GM19025 (cell line): ENCODE data around the gene TSKU.

Experiments used
- ATAC-seq: cut with Tn5 transposase; IDR thresholded peaks from one replicate; pipeline ENCODE4 v1.9.1; 2021; ENCODE audit warnings: mild to moderate bottlenecking, low read depth, moderate library complexity; ENCODE audit not compliant: unreplicated experiment

TSKU gene

GRCh38 chr11:76841923-76842452, 58.8 kb downstream of the TSKU start:
- ATAC-seq: no peak

DNA sequence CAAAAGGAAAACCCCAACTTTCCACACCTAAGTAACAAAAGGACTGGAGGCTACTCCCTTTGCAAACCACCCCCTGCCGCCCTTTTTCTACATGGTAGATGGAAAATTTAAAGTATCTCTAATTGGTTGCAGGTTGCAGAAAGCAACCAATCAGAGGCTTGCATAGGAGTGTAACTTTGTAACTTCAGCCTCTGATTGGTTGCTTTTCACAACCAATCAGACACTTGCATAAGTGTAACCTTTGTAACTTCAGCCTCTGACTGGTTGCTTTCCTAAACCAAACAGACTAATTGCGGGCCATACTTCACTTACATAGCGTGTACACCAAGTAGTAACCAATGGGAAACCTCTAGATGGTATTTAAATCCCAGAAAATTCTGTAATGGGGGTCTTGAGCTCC, 60.8 kb downstream of the TSKU start:
- no peak for ATAC-seq

DNA sequence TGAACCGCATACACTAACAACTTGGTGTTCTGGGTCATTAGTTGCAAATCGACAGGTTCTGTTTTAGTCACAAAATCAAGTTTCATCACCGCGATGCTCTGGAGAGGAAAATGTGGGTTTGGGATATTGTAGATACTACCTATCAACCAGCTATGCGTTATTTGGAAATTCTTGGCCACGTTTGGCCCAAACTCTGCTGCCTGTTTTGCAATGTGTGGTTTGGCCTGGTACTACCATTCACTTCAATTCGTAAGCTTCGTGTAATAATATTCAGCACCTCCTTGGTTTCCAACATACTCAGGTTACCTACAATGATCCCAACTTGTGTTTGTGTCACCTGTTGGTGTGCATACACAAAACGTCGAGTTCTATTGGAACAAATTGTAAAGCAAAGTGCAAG, 61.4 kb downstream of the TSKU start:
- ATAC-seq: no peak

- no peak for ATAC-seq
These were observed 61.9 kb downstream of the TSKU start for GRCh38 chr11:76845069-76845468.

- ATAC-seq: no peak
These were observed 63.3 kb downstream of the TSKU start for GRCh38 chr11:76846441-76846840.
